Measurements from ENCODE around the gene MLLT10.

The MLLT10 gene

DNA sequence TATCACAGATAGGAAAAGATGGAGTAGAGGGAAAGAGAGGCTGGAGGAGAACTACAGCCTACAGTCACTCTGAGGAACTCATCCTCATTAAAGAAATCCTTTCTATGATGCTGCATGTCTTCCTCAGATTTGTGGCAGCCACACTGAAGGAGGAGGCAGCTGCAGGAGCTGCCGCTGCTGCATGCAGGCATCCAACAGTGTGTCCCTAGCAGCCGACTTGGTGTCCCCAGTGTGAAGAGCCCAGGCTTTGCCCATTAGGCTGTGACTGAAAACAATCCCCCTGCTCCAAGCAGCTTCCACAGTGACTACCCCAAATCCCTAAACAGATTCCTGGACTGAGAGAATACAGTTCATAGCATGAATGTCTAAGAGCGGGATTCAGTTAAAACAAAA, 31.7 kb upstream of the MLLT10 start:
- Histone ChIP-seq H3K27ac (ENCODE audit: low read length) (no peak overlapping the region), H3K79me2 (ENCODE audit: insufficient read depth, low read length) (no peaks in the 10 kb centered on the region), H3K36me3 (ENCODE audit: insufficient read depth, low read length) (no peaks in the 10 kb centered on the region), H3K4me3 (ENCODE audit: low read depth in 1 of 2, low read length in 2 of 2) (no peak overlapping the region), H3K4me1 (ENCODE audit: insufficient read depth, low read length) (peaks cover under 1% of the 10 kb centered on the region), H2AFZ (ENCODE audit: low read depth, low read length) (no peak overlapping the region), H3K9me3 (ENCODE audit: insufficient read depth, low read length, severe bottlenecking) (no peaks in the 10 kb centered on the region), H3K27me3 (ENCODE audit: insufficient read depth, low read length, poor library complexity) (peaks cover 60% of the 10 kb centered on the region), H4K20me1 (ENCODE audit: insufficient read depth, low read length) (no peaks in the 10 kb centered on the region), H3K9ac (ENCODE audit: low read depth, low read length) (no peak overlapping the region), H3K4me2 (ENCODE audit: insufficient read depth, low read length) (no peak overlapping the region)
- DNase-seq (no peak), ATAC-seq (ENCODE audit: insufficient read depth, low read depth) (no peak)
- no peak for TF ChIP-seq CTCF (IDR thresholded peaks at IDR 0.05; ENCODE audit: borderline replicate concordance, extremely low read depth, low read length, poor library complexity, severe bottlenecking)
- TF ChIP-seq EZH2 (IDR thresholded peaks at IDR 0.05; ENCODE audit: borderline replicate concordance, low read depth, low read length, severe bottlenecking) = no peak

- Histone ChIP-seq H3K36me3 (ENCODE audit: insufficient read depth, low read length) (no peaks in the 10 kb centered on the region), H3K9me3 (ENCODE audit: insufficient read depth, low read length, severe bottlenecking) (no peaks in the 10 kb centered on the region), H4K20me1 (ENCODE audit: insufficient read depth, low read length) (no peaks in the 10 kb centered on the region), H3K79me2 (ENCODE audit: insufficient read depth, low read length) (no peaks in the 10 kb centered on the region), H3K4me2 (ENCODE audit: insufficient read depth, low read length) (no peak overlapping the region), H3K27me3 (ENCODE audit: insufficient read depth, low read length, poor library complexity) (peaks cover 48% of the 10 kb centered on the region), H3K4me1 (ENCODE audit: insufficient read depth, low read length) (no peaks in the 10 kb centered on the region), H3K4me3 (ENCODE audit: low read depth in 1 of 2, low read length in 2 of 2) (no peak overlapping the region), H2AFZ (ENCODE audit: low read depth, low read length) (no peak overlapping the region), H3K27ac (ENCODE audit: low read length) (no peak overlapping the region), H3K9ac (ENCODE audit: low read depth, low read length) (no peak overlapping the region)
- no peak for TF ChIP-seq EZH2 (IDR thresholded peaks at IDR 0.05; ENCODE audit: borderline replicate concordance, low read depth, low read length, severe bottlenecking)
- no peak for TF ChIP-seq CTCF (IDR thresholded peaks at IDR 0.05; ENCODE audit: borderline replicate concordance, extremely low read depth, low read length, poor library complexity, severe bottlenecking)
- no peak for ATAC-seq (ENCODE audit: insufficient read depth, low read depth)
- no peak for DNase-seq
Observed at GRCh38 chr10:21503542-21503941, 30.5 kb upstream of the MLLT10 start.

- no peak overlapping the region for H3K27ac ChIP-seq (ENCODE audit: low read length)
- H3K36me3 ChIP-seq (ENCODE audit: insufficient read depth, low read length) = no peaks in the 10 kb centered on the region
- H3K9me3 ChIP-seq (ENCODE audit: insufficient read depth, low read length, severe bottlenecking) = no peaks in the 10 kb centered on the region
- peaks cover 45% of the 10 kb centered on the region for H3K27me3 ChIP-seq (ENCODE audit: insufficient read depth, low read length, poor library complexity)
- no peaks in the 10 kb centered on the region for H3K4me1 ChIP-seq (ENCODE audit: insufficient read depth, low read length)
- no peak overlapping the region for H3K4me2 ChIP-seq (ENCODE audit: insufficient read depth, low read length)
- no peaks in the 10 kb centered on the region for H4K20me1 ChIP-seq (ENCODE audit: insufficient read depth, low read length)
- no peaks in the 10 kb centered on the region for H3K79me2 ChIP-seq (ENCODE audit: insufficient read depth, low read length)
- no peak for ATAC-seq (ENCODE audit: insufficient read depth, low read depth)
- no peak overlapping the region for H2AFZ ChIP-seq (ENCODE audit: low read depth, low read length)
- DNase-seq = no peak
- TF ChIP-seq CTCF (IDR thresholded peaks at IDR 0.05; ENCODE audit: borderline replicate concordance, extremely low read depth, low read length, poor library complexity, severe bottlenecking) = no peak
- TF ChIP-seq EZH2 (IDR thresholded peaks at IDR 0.05; ENCODE audit: borderline replicate concordance, low read depth, low read length, severe bottlenecking) = no peak
- H3K9ac ChIP-seq (ENCODE audit: low read depth, low read length) = no peak overlapping the region
- H3K4me3 ChIP-seq (ENCODE audit: low read depth in 1 of 2, low read length in 2 of 2) = no peak overlapping the region
Observed at GRCh38 chr10:21505711-21506278, 28.2 kb upstream of the MLLT10 start.

DNA sequence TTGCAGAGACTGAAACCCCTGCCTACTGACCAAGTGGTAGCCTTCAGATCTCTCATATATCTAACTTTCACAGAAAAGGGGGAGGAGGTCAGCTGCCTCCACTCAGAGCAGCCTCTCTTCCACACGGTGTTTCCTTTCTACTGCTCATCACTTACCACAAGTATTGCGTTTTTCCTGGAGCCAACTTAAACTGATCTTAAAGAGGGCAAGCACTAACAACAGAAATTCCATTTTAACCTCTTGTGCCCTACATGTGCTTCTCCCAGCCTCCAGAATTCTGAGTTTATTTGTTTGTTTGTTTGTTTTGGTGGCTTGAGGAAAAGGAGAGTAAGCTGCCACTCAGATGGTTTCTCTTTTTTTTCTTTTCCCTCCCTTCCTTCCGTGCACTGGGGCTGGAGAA, 27.7 kb upstream of the MLLT10 start:
- Histone ChIP-seq H3K9ac (ENCODE audit: low read depth, low read length) (no peak overlapping the region), H3K4me3 (ENCODE audit: low read depth in 1 of 2, low read length in 2 of 2) (no peak overlapping the region), H3K4me2 (ENCODE audit: insufficient read depth, low read length) (no peak overlapping the region), H3K9me3 (ENCODE audit: insufficient read depth, low read length, severe bottlenecking) (no peaks in the 10 kb centered on the region), H3K79me2 (ENCODE audit: insufficient read depth, low read length) (no peaks in the 10 kb centered on the region), H3K27me3 (ENCODE audit: insufficient read depth, low read length, poor library complexity) (peaks cover 44% of the 10 kb centered on the region), H4K20me1 (ENCODE audit: insufficient read depth, low read length) (no peaks in the 10 kb centered on the region), H3K4me1 (ENCODE audit: insufficient read depth, low read length) (no peaks in the 10 kb centered on the region), H3K27ac (ENCODE audit: low read length) (no peak overlapping the region), H3K36me3 (ENCODE audit: insufficient read depth, low read length) (no peaks in the 10 kb centered on the region), H2AFZ (ENCODE audit: low read depth, low read length) (no peak overlapping the region)
- ATAC-seq (ENCODE audit: insufficient read depth, low read depth) = no peak
- TF ChIP-seq CTCF (IDR thresholded peaks at IDR 0.05; ENCODE audit: borderline replicate concordance, extremely low read depth, low read length, poor library complexity, severe bottlenecking) (no peak), EZH2 (IDR thresholded peaks at IDR 0.05; ENCODE audit: borderline replicate concordance, low read depth, low read length, severe bottlenecking) (no peak)
- DNase-seq = no peak

Data from DND-41 (cell line).